ENCODE measurements around the gene TMED4. TPM values are rescaled to one million over a fixed set of nuclear protein-coding genes. Genes with fewer than 3 reads are reported as not detected.

The TMED4 gene
- total and polyA plus RNA-seq, 2 donors (not counting 1 experiment from before 2014, with no cell fraction given): 84.1 to 102 TPM

DNA sequence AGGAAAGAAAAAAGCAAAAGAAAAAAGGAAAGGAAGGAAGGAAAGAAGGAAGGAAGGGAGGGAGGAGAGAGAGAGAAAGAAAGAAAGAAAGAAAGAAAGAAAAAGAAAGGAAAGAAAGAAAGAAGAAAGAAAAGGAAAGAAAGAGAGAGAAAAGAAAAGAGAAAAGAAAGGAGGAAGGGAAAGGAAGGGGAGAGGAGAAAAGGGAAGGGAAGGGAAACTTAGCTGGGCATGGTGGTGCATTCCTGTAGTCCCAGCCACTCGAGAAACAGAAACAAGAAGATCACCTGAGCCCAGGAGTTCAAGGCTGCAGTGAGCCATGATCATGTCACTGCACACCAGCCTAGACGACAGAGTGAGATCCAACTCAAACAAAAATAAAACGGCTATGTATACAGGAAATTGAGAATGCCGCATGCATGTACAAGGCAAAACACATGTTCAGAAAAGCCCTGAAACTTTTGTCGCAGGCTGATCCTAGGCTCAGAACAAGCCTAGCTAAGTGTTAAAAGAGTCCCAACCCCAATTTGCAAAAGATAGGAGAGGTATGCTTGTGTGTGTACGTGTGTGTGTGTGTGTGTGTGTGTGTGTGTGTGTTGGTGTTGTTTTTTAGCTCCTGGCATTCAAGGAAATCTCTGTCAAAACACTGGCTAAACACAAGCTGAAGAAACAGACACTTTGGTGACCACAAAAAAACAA lies 34.3 kb downstream of the TMED4 start:
- ChIA-PET CTCF (interaction anchor here (1.2 to 1.5 kb wide), 2 partner anchors 13 to 588 kb away, joined by 3 to 6 read pairs; no protein-coding TSS in a partner anchor), POLR2A (no interaction called here)
- H3K4me2 ChIP-seq (replicated peaks; ENCODE audit: low read depth, low read length, poor library complexity, severe bottlenecking): no peak overlapping the region
- Mint-ChIP-seq H3K9me3 (ENCODE audit: insufficient read depth) (no peaks in the 10 kb centered on the region), H3K4me3 (no peak overlapping the region), H3K4me1 (no peaks in the 10 kb centered on the region), H3K27ac (no peak overlapping the region), H3K27me3 (peaks cover 16% of the 10 kb centered on the region)
- no peaks in the 10 kb centered on the region for H3K36me3 ChIP-seq (replicated peaks in 1 of 2; ENCODE audit: control extremely low read depth in 1 of 2, control insufficient read depth in 1 of 2, extremely low read depth in 1 of 2, insufficient read depth in 2 of 2, low read length in 1 of 2)
- H2AFZ ChIP-seq (ENCODE audit: insufficient read depth, low read depth, low read length, poor library complexity, severe bottlenecking): no peak overlapping the region
- TF ChIP-seq, protein P1, sequence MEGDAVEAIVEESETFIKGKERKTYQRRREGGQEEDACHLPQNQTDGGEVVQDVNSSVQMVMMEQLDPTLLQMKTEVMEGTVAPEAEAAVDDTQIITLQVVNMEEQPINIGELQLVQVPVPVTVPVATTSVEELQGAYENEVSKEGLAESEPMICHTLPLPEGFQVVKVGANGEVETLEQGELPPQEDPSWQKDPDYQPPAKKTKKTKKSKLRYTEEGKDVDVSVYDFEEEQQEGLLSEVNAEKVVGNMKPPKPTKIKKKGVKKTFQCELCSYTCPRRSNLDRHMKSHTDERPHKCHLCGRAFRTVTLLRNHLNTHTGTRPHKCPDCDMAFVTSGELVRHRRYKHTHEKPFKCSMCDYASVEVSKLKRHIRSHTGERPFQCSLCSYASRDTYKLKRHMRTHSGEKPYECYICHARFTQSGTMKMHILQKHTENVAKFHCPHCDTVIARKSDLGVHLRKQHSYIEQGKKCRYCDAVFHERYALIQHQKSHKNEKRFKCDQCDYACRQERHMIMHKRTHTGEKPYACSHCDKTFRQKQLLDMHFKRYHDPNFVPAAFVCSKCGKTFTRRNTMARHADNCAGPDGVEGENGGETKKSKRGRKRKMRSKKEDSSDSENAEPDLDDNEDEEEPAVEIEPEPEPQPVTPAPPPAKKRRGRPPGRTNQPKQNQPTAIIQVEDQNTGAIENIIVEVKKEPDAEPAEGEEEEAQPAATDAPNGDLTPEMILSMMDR (IDR thresholded peaks at IDR 0.05): peak; percentile 32
- TF ChIP-seq EZH2 (IDR thresholded peaks at IDR 0.05; ENCODE audit: borderline replicate concordance, insufficient read depth, low read depth, low read length, poor library complexity, severe bottlenecking): no peak
- H3K4me3 ChIP-seq (ENCODE audit: control extremely low read depth in 1 of 5, extremely low read depth in 1 of 5, insufficient read depth in 1 of 5, low read depth in 2 of 5, low read length in 4 of 5): no peak overlapping the region
- no peak for ATAC-seq (ENCODE audit: low read depth)
- H3K79me2 ChIP-seq (ENCODE audit: control insufficient read depth, insufficient read depth, low read length): no peaks in the 10 kb centered on the region
- no peaks in the 10 kb centered on the region for H4K20me1 ChIP-seq (ENCODE audit: control insufficient read depth, insufficient read depth, low read length, poor library complexity, severe bottlenecking)
- no peaks in the 10 kb centered on the region for H3K4me1 ChIP-seq (ENCODE audit: control insufficient read depth in 2 of 2, insufficient read depth in 2 of 2, low read length in 2 of 2)
- 85% methylated on average over 3 of the region's 6 CpGs for WGBS (ENCODE audit: insufficient coverage)
- DNase-seq: no peak
- H3K9me3 ChIP-seq (ENCODE audit: control extremely low read depth in 1 of 3, control insufficient read depth in 2 of 3, insufficient read depth in 1 of 3, low read length in 2 of 3): no peaks in the 10 kb centered on the region
- intact Hi-C loops (cut with micrococcal nuclease): no loop called here
- no peak overlapping the region for H3K9ac ChIP-seq (ENCODE audit: low read length)
- H3K27me3 ChIP-seq (replicated peaks in 1 of 4; ENCODE audit: control extremely low read depth in 1 of 4, control insufficient read depth in 3 of 4, insufficient read depth in 4 of 4, low read length in 3 of 4): peaks cover 0 to 8% (median 2%) of the 10 kb centered on the region in 4 experiments
- no peak overlapping the region for H3K27ac ChIP-seq (ENCODE audit: low read length in 2 of 2)

DNA sequence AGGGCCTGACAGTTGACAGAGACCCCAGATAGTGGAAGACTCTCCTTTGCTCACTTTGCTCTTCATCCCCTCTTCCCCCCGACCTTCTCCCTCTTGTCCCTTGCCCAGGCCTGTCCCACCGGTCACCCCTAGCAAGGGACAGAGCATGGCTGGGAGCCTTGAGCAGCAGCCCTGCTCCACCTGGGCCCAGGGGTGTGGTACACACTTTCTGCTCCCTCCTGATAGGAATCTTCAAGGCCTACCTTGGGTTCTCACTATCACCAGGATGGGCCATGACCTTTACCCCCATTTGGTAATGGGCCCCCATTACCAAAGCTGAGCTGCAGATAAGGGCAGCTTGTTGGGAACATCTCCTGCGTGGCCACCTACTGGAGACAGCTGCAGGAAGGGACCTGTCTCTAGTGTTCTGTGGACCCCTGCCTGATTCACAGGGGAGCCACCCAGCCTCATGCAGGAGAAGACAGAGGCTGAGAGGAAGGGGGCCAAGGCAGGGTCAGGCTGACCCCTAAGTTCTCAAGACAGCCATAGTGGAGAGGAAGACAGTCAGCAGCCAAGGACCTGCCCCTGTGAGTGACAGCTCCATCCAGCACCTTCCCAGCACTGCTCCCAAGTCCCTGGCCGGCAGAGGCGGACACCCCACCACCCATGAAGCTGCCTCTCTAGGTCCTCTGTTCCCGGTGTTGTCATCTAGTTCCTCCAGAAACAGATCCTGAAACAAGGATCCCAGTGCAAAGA lies 40.0 kb downstream of the TMED4 start:
- 93% methylated on average over 5 of the region's 6 CpGs for WGBS (ENCODE audit: insufficient coverage)
- no peak for ATAC-seq (ENCODE audit: low read depth)
- Histone ChIP-seq H3K4me3 (ENCODE audit: control extremely low read depth in 1 of 5, extremely low read depth in 1 of 5, insufficient read depth in 1 of 5, low read depth in 2 of 5, low read length in 4 of 5) (no peak overlapping the region), H3K9me3 (ENCODE audit: control extremely low read depth in 1 of 3, control insufficient read depth in 2 of 3, insufficient read depth in 1 of 3, low read length in 2 of 3) (no peaks in the 10 kb centered on the region), H3K27ac (ENCODE audit: low read length in 2 of 2) (no peak overlapping the region), H3K4me2 (replicated peaks; ENCODE audit: low read depth, low read length, poor library complexity, severe bottlenecking) (no peak overlapping the region), H3K79me2 (ENCODE audit: control insufficient read depth, insufficient read depth, low read length) (no peaks in the 10 kb centered on the region), H2AFZ (ENCODE audit: insufficient read depth, low read depth, low read length, poor library complexity, severe bottlenecking) (no peak overlapping the region), H3K9ac (ENCODE audit: low read length) (no peak overlapping the region), H4K20me1 (ENCODE audit: control insufficient read depth, insufficient read depth, low read length, poor library complexity, severe bottlenecking) (no peaks in the 10 kb centered on the region), H3K36me3 (replicated peaks in 1 of 2; ENCODE audit: control extremely low read depth in 1 of 2, control insufficient read depth in 1 of 2, extremely low read depth in 1 of 2, insufficient read depth in 2 of 2, low read length in 1 of 2) (no peaks in the 10 kb centered on the region), H3K4me1 (ENCODE audit: control insufficient read depth in 2 of 2, insufficient read depth in 2 of 2, low read length in 2 of 2) (no peaks in the 10 kb centered on the region), H3K27me3 (replicated peaks in 1 of 4; ENCODE audit: control extremely low read depth in 1 of 4, control insufficient read depth in 3 of 4, insufficient read depth in 4 of 4, low read length in 3 of 4) (peaks cover 0 to 4% (median 0%) of the 10 kb centered on the region in 4 experiments)
- Mint-ChIP-seq H3K27ac (no peak overlapping the region), H3K9me3 (ENCODE audit: insufficient read depth) (no peaks in the 10 kb centered on the region), H3K4me1 (no peaks in the 10 kb centered on the region), H3K4me3 (no peak overlapping the region), H3K27me3 (peaks cover 9% of the 10 kb centered on the region)
- CTCF ChIA-PET: no interaction called here
- intact Hi-C loops (cut with micrococcal nuclease): no loop called here
- POLR2A ChIA-PET: no interaction called here
- TF ChIP-seq, protein P1 (IDR thresholded peaks at IDR 0.05): no peak
- no peak for TF ChIP-seq EZH2 (IDR thresholded peaks at IDR 0.05; ENCODE audit: borderline replicate concordance, insufficient read depth, low read depth, low read length, poor library complexity, severe bottlenecking)
- no peak for DNase-seq

Data from B cell (primary cell).